Naive thymus-derived CD8-positive, alpha-beta T cell (primary cell): Measurements from ENCODE around the gene PRRG4. TPM values are rescaled to one million over a fixed set of nuclear protein-coding genes. Genes with fewer than 3 reads are reported as not detected.

ENCODE experiments used
- ATAC-seq, 2 donors: fragments of 150-1000 bp; cut with Tn5 transposase in 1 of 2; sonication (Bioruptor Pico), chemical (Tn5 transposase) in 1 of 2; 1 replicate in 1 of 2; 2 replicates in 1 of 2; pipeline ENCODE4 v1.10.0; 2021; ENCODE audit warnings: mild to moderate bottlenecking in 2 of 2, moderate library complexity in 2 of 2
- POLR2A ChIA-PET: fragments of 350-600 bp; sonication (Branson Sonifier 250); formaldehyde crosslinking; loops from one replicate; lab custom pipeline; 2021; ENCODE audit warnings: antibody characterized with exemption; lab: Charles Lee
- DNase-seq, 10 donors: peaks; one replicate each; pipeline versions ENCODE4 v3.0.0 to v3.0.0-alpha.2; 2020 to 2022
- H3K27ac Mint-ChIP-seq, 10 donors: one replicate each; pipeline ENCODE4 v1.8.0; 2020 to 2022; ENCODE audit warnings: mild to moderate bottlenecking in 10 of 10, mixed read lengths in 10 of 10, moderate library complexity in 4 of 10, inconsistent platforms in 1 of 10
- H3K27me3 Mint-ChIP-seq, 5 donors: one replicate each; pipeline ENCODE4 v1.8.0; 2021 to 2022; ENCODE audit warnings: mixed read lengths in 5 of 5
- H3K36me3 Mint-ChIP-seq, 3 donors: one replicate each; pipeline ENCODE4 v1.8.0; 2020 to 2022; ENCODE audit warnings: mixed read lengths in 3 of 3, mild to moderate bottlenecking in 2 of 3, inconsistent platforms in 1 of 3
- H3K4me1 Mint-ChIP-seq, 4 donors: one replicate each; pipeline ENCODE4 v1.8.0; 2021 to 2022; ENCODE audit warnings: mixed read lengths in 4 of 4
- H3K4me3 Mint-ChIP-seq, 10 donors: one replicate each; pipeline ENCODE4 v1.8.0; 2020 to 2022; ENCODE audit warnings: mild to moderate bottlenecking in 10 of 10, mixed read lengths in 10 of 10, moderate library complexity in 6 of 10, inconsistent platforms in 1 of 10
- H3K9me3 Mint-ChIP-seq, 9 donors: one replicate each; pipeline ENCODE4 v1.8.0; 2020 to 2022; ENCODE audit warnings: mixed read lengths in 9 of 9, mild to moderate bottlenecking in 3 of 9, inconsistent platforms in 1 of 9, moderate library complexity in 1 of 9
- polyA plus RNA-seq, 3 donors: library from polyadenylated mRNA; unstranded; fragments of 300-500 nt; fragmentation: Illumina TruSeq; gene quantifications; one replicate each; pipeline ENCODE4 v1.2.3, GENCODE V29; 2021
- total RNA-seq, 8 experiments: library from RNA in 2 of 8; stranded (reverse) in 2 of 8; gene quantifications; one replicate each; pipeline ENCODE4 v1.2.3 and lab custom pipeline; 2021 to 2026

The PRRG4 gene
- total and polyA plus RNA-seq, 5 experiments from 2014 or later: not detected

- H3K36me3 Mint-ChIP-seq: no peaks in the 10 kb centered on the region
- no peak overlapping the region for H3K27ac Mint-ChIP-seq
- H3K27me3 Mint-ChIP-seq: peaks cover 2 to 17% (median 10%) of the 10 kb centered on the region in 5 donors
- no peaks in the 10 kb centered on the region for H3K4me1 Mint-ChIP-seq
- POLR2A ChIA-PET: no interaction called here
- no peaks in the 10 kb centered on the region for H3K9me3 Mint-ChIP-seq
- ATAC-seq: no peak
- H3K4me3 Mint-ChIP-seq: no peak overlapping the region
- no peak for DNase-seq
Measured at GRCh38 chr11:32836946-32837345, 7.2 kb downstream of the PRRG4 start.

- Mint-ChIP-seq H3K36me3 (no peaks in the 10 kb centered on the region), H3K4me3 (no peak overlapping the region), H3K27ac (no peak overlapping the region), H3K9me3 (no peaks in the 10 kb centered on the region), H3K27me3 (peaks cover 0 to 7% (median 3%) of the 10 kb centered on the region in 5 donors), H3K4me1 (no peaks in the 10 kb centered on the region)
- POLR2A ChIA-PET: no interaction called here
- no peak for ATAC-seq
- DNase-seq: no peak
Measured at GRCh38 chr11:32838505-32839274, 9.0 kb downstream of the PRRG4 start.

GRCh38 chr11:32839308-32839707, 9.6 kb downstream of the PRRG4 start:
- H3K4me3 Mint-ChIP-seq: no peak overlapping the region
- H3K27me3 Mint-ChIP-seq: peaks cover 0 to 7% (median 0%) of the 10 kb centered on the region in 5 donors
- no peaks in the 10 kb centered on the region for H3K36me3 Mint-ChIP-seq
- POLR2A ChIA-PET: no interaction called here
- DNase-seq (no peak), ATAC-seq (no peak)
- H3K9me3 Mint-ChIP-seq: no peaks in the 10 kb centered on the region
- no peak overlapping the region for H3K27ac Mint-ChIP-seq
- no peaks in the 10 kb centered on the region for H3K4me1 Mint-ChIP-seq

- POLR2A ChIA-PET: no interaction called here
- Mint-ChIP-seq H3K4me3 (no peak overlapping the region), H3K27ac (no peak overlapping the region), H3K27me3 (peaks cover 0 to 4% (median 1%) of the 10 kb centered on the region in 5 donors), H3K36me3 (no peaks in the 10 kb centered on the region), H3K4me1 (no peaks in the 10 kb centered on the region), H3K9me3 (no peaks in the 10 kb centered on the region)
- DNase-seq (no peak), ATAC-seq (no peak)
Measured at GRCh38 chr11:32840587-32840986, 10.9 kb downstream of the PRRG4 start.

GRCh38 chr11:32843544-32843943, 13.8 kb downstream of the PRRG4 start:
- Mint-ChIP-seq H3K27ac (no peak overlapping the region), H3K4me1 (peaks cover 0 to 5% (median 0%) of the 10 kb centered on the region in 4 donors), H3K9me3 (peaks cover 0 to 4% (median 1%) of the 10 kb centered on the region in 9 donors), H3K4me3 (no peak overlapping the region), H3K36me3 (no peaks in the 10 kb centered on the region), H3K27me3 (peaks cover 0 to 12% (median 4%) of the 10 kb centered on the region in 5 donors)
- DNase-seq (no peak), ATAC-seq (no peak)
- POLR2A ChIA-PET: no interaction called here

GRCh38 chr11:32847511-32847910, 17.8 kb downstream of the PRRG4 start:
- Mint-ChIP-seq H3K9me3 (peaks cover 0 to 4% (median 1%) of the 10 kb centered on the region in 9 donors), H3K27me3 (peaks cover 0 to 12% (median 4%) of the 10 kb centered on the region in 5 donors), H3K27ac (no peak overlapping the region), H3K4me3 (no peak overlapping the region), H3K4me1 (peaks cover 3 to 8% (median 5%) of the 10 kb centered on the region in 4 donors), H3K36me3 (no peaks in the 10 kb centered on the region)
- POLR2A ChIA-PET: no interaction called here
- DNase-seq (no peak), ATAC-seq (no peak)

GRCh38 chr11:32849761-32850160, 20.0 kb downstream of the PRRG4 start:
- peaks cover 0 to 4% (median 1%) of the 10 kb centered on the region in 9 donors for H3K9me3 Mint-ChIP-seq
- no peak for ATAC-seq
- H3K4me1 Mint-ChIP-seq: peaks cover 3 to 8% (median 5%) of the 10 kb centered on the region in 4 donors
- peak overlapping the region in 2 of 10 donors; percentile 5 to 39 for H3K4me3 Mint-ChIP-seq
- DNase-seq: no peak
- no peaks in the 10 kb centered on the region for H3K36me3 Mint-ChIP-seq
- POLR2A ChIA-PET: no interaction called here
- peaks cover 1 to 12% (median 9%) of the 10 kb centered on the region in 5 donors for H3K27me3 Mint-ChIP-seq
- no peak overlapping the region for H3K27ac Mint-ChIP-seq

- H3K4me3 Mint-ChIP-seq: no peak overlapping the region
- H3K9me3 Mint-ChIP-seq: peaks cover 0 to 4% (median 1%) of the 10 kb centered on the region in 9 donors
- H3K27me3 Mint-ChIP-seq: peaks cover 1 to 10% (median 9%) of the 10 kb centered on the region in 5 donors
- DNase-seq (no peak), ATAC-seq (no peak)
- H3K36me3 Mint-ChIP-seq: no peaks in the 10 kb centered on the region
- POLR2A ChIA-PET: interaction anchor here (0.5 kb wide), 1 partner anchor 1070 kb away, joined by 3 read pairs; no protein-coding TSS in a partner anchor
- H3K27ac Mint-ChIP-seq: no peak overlapping the region
- H3K4me1 Mint-ChIP-seq: peaks cover 3 to 8% (median 5%) of the 10 kb centered on the region in 4 donors
Measured at GRCh38 chr11:32851251-32851650, 21.5 kb downstream of the PRRG4 start.

GRCh38 chr11:32852207-32852606, 22.5 kb downstream of the PRRG4 start:
- POLR2A ChIA-PET: no interaction called here
- Mint-ChIP-seq H3K27ac (no peak overlapping the region), H3K9me3 (peaks cover 0 to 4% (median 0%) of the 10 kb centered on the region in 9 donors), H3K36me3 (no peaks in the 10 kb centered on the region), H3K4me3 (no peak overlapping the region), H3K4me1 (peaks cover 3 to 8% (median 5%) of the 10 kb centered on the region in 4 donors), H3K27me3 (peaks cover 1 to 10% (median 6%) of the 10 kb centered on the region in 5 donors)
- ATAC-seq: no peak
- no peak for DNase-seq

- Mint-ChIP-seq H3K27me3 (peaks cover 3 to 9% (median 6%) of the 10 kb centered on the region in 5 donors), H3K27ac (no peak overlapping the region), H3K4me3 (no peak overlapping the region), H3K4me1 (no peaks in the 10 kb centered on the region), H3K36me3 (no peaks in the 10 kb centered on the region), H3K9me3 (no peaks in the 10 kb centered on the region)
- no peak for DNase-seq
- ATAC-seq: no peak
- POLR2A ChIA-PET: no interaction called here
Measured at GRCh38 chr11:32855601-32856000, 25.9 kb downstream of the PRRG4 start.

- no peak for ATAC-seq
- H3K4me3 Mint-ChIP-seq: no peak overlapping the region
Measured at GRCh38 chr11:32858731-32859130, 29.0 kb downstream of the PRRG4 start.

GRCh38 chr11:32861850-32862577, 32.3 kb downstream of the PRRG4 start:
- Mint-ChIP-seq H3K9me3 (peaks cover 0 to 2% (median 0%) of the 10 kb centered on the region in 9 donors), H3K4me3 (no peak overlapping the region), H3K27me3 (peaks cover 8 to 15% (median 9%) of the 10 kb centered on the region in 5 donors), H3K4me1 (no peaks in the 10 kb centered on the region), H3K27ac (no peak overlapping the region), H3K36me3 (no peaks in the 10 kb centered on the region)
- ATAC-seq: no peak
- POLR2A ChIA-PET: no interaction called here
- DNase-seq: no peak

More at GRCh38 chr11:32858731-32859130, 29.0 kb downstream of the PRRG4 start:
- Mint-ChIP-seq H3K27ac (no peak overlapping the region), H3K36me3 (no peaks in the 10 kb centered on the region), H3K4me1 (no peaks in the 10 kb centered on the region), H3K27me3 (peaks cover 2 to 12% (median 7%) of the 10 kb centered on the region in 5 donors), H3K9me3 (no peaks in the 10 kb centered on the region)
- DNase-seq: no peak
- POLR2A ChIA-PET: no interaction called here

- DNase-seq (no peak), ATAC-seq (no peak)
- peaks cover 5 to 16% (median 9%) of the 10 kb centered on the region in 5 donors for H3K27me3 Mint-ChIP-seq
- peaks cover 0 to 6% (median 2%) of the 10 kb centered on the region in 9 donors for H3K9me3 Mint-ChIP-seq
- POLR2A ChIA-PET: no interaction called here
- H3K36me3 Mint-ChIP-seq: no peaks in the 10 kb centered on the region
- no peak overlapping the region for H3K27ac Mint-ChIP-seq
- no peak overlapping the region for H3K4me3 Mint-ChIP-seq
- H3K4me1 Mint-ChIP-seq: no peaks in the 10 kb centered on the region
Measured at GRCh38 chr11:32864555-32864954, 34.8 kb downstream of the PRRG4 start.
